Liver (tissue), 9 donors: ENCODE measurements around the gene ATOH1. TPM values are rescaled to one million over a fixed set of nuclear protein-coding genes. Genes with fewer than 3 reads are reported as not detected.

Source experiments
- DNase-seq: peaks from one replicate; pipeline ENCODE4 v3.0.0-alpha.2; 2017; ENCODE audit warnings: low spot score
- H3K27ac ChIP-seq, 2 donors: one replicate each; pipeline ENCODE4 v1.7.0; 2013; ENCODE audit warnings: inconsistent platforms in 2 of 2, low read length in 2 of 2, control low read depth in 1 of 2, low read depth in 1 of 2, mild to moderate bottlenecking in 1 of 2
- H3K27me3 ChIP-seq, 4 donors: one replicate each; pipeline versions ENCODE4 v1.6.1 to v1.7.0; 2013; ENCODE audit warnings: low read length in 3 of 4, inconsistent platforms in 1 of 4, mild to moderate bottlenecking in 1 of 4, moderate library complexity in 1 of 4; ENCODE audit not compliant: control insufficient read depth in 4 of 4, insufficient read depth in 4 of 4
- H3K36me3 ChIP-seq, 4 donors: one replicate each; pipeline versions ENCODE4 v1.6.1 to v1.7.0; 2013; ENCODE audit warnings: low read length in 3 of 4, mild to moderate bottlenecking in 3 of 4, low read depth in 1 of 4, moderate library complexity in 1 of 4; ENCODE audit not compliant: control insufficient read depth in 4 of 4, insufficient read depth in 3 of 4
- H3K4me1 ChIP-seq, 4 donors: one replicate each; pipeline versions ENCODE4 v1.6.1 to v1.7.0; 2013; ENCODE audit warnings: low read length in 3 of 4, mild to moderate bottlenecking in 3 of 4, moderate library complexity in 1 of 4; ENCODE audit not compliant: control insufficient read depth in 4 of 4, insufficient read depth in 4 of 4
- H3K4me3 ChIP-seq, 3 donors: one replicate each; pipeline versions ENCODE4 v1.6.1 to v1.7.0; 2013; ENCODE audit warnings: low read length in 3 of 3, control low read depth in 1 of 3, low read depth in 1 of 3, mild to moderate bottlenecking in 1 of 3
- H3K9ac ChIP-seq, 2 donors: one replicate each; pipeline ENCODE4 v1.7.0; 2013; ENCODE audit warnings: low read length in 2 of 2, mild to moderate bottlenecking in 2 of 2, moderate library complexity in 2 of 2, control low read depth in 1 of 2, low read depth in 1 of 2
- H3K9me3 ChIP-seq, 4 donors: one replicate each; pipeline versions ENCODE4 v1.6.1 to v1.7.0; 2013; ENCODE audit warnings: low read length in 3 of 4; ENCODE audit not compliant: control insufficient read depth in 4 of 4
- EGR1 ChIP-seq, 2 donors: IDR thresholded peaks; 2 replicates each; pipeline ENCODE4 v1.6.1; 2016 to 2018; ENCODE audit warnings: antibody characterized with exemption in 2 of 2, low read depth in 2 of 2
- FOXA2 ChIP-seq: IDR thresholded peaks from 2 replicates; pipeline ENCODE4 v1.6.1; 2016; ENCODE audit warnings: antibody characterized with exemption
- GABPA ChIP-seq, 2 donors: IDR thresholded peaks in 1 of 2; conservative IDR thresholded peaks in 1 of 2; 2 replicates each; pipeline ENCODE4 v1.6.1; 2016; ENCODE audit warnings: antibody characterized with exemption in 2 of 2, mild to moderate bottlenecking in 1 of 2, moderate library complexity in 1 of 2
- HNF4G ChIP-seq: IDR thresholded peaks from 2 replicates; pipeline ENCODE4 v1.6.1; 2016; ENCODE audit warnings: antibody characterized with exemption
- MAX ChIP-seq: IDR thresholded peaks from 2 replicates; pipeline ENCODE4 v1.6.1; 2016; ENCODE audit warnings: antibody characterized with exemption
- NR2F2 ChIP-seq: IDR thresholded peaks from 2 replicates; pipeline ENCODE4 v1.6.1; 2016; ENCODE audit warnings: antibody characterized with exemption
- SP1 ChIP-seq: IDR thresholded peaks from 2 replicates; pipeline ENCODE4 v1.6.1; 2018; ENCODE audit warnings: antibody characterized with exemption, mild to moderate bottlenecking
- TAF1 ChIP-seq: conservative IDR thresholded peaks from 2 replicates; pipeline ENCODE4 v1.6.1; 2016; ENCODE audit warnings: antibody characterized with exemption, mild to moderate bottlenecking
- YY1 ChIP-seq: IDR thresholded peaks from 2 replicates; pipeline ENCODE4 v1.6.1; 2016; ENCODE audit warnings: antibody characterized with exemption, mild to moderate bottlenecking
- WGBS: extraction: QIAGEN DNeasy Blood & Tissue Kit; methylation state at CpG from one replicate; pipeline ENCODE4 v1.1.7; 2013; 5-methylcytosine and 5-hydroxymethylcytosine counted together
- polyA plus RNA-seq, 2 donors: library from polyadenylated mRNA; stranded (reverse) in 1 of 2; unstranded in 1 of 2; fragments of 200-250 nt in 1 of 2; fragments of >200 nt in 1 of 2; fragmentation: Nextera tagmentation in 1 of 2; extraction: Ambion mirVana in 1 of 2; gene quantifications; one replicate each; pipeline versions ENCODE4 v1.2.1 to v1.2.3, GENCODE V29; 2013 to 2015
- total RNA-seq, 2 donors: library from RNA; depleted of rRNA; stranded (reverse); fragments of >200 nt; gene quantifications; one replicate each; pipeline ENCODE4 v1.2.3, GENCODE V29; 2014
- TF ChIP-seq, protein P1 (sequence below): IDR thresholded peaks from 2 replicates; pipeline ENCODE4 v1.6.1; 2016; ENCODE audit warnings: antibody characterized with exemption, mild to moderate bottlenecking
- TF ChIP-seq, protein P2 (sequence below): fragments of 150-350 bp; IDR thresholded peaks from 2 replicates; pipeline ENCODE4 v1.5.1; 2017; ENCODE audit warnings: improper control_type of control experiment, low read depth, low read length; ENCODE audit not compliant: missing input control
- TF ChIP-seq, protein P3 (sequence below): IDR thresholded peaks from 2 replicates; pipeline ENCODE4 v1.6.1; 2016; ENCODE audit warnings: antibody characterized with exemption
- donor health status: healthy.
- donor health status: healthy.
- donor health status: healthy.
- donor health status: healthy.
- donor health status: healthy.

ATOH1 gene
- total and polyA plus RNA-seq, 4 donors, result not detected

DNA sequence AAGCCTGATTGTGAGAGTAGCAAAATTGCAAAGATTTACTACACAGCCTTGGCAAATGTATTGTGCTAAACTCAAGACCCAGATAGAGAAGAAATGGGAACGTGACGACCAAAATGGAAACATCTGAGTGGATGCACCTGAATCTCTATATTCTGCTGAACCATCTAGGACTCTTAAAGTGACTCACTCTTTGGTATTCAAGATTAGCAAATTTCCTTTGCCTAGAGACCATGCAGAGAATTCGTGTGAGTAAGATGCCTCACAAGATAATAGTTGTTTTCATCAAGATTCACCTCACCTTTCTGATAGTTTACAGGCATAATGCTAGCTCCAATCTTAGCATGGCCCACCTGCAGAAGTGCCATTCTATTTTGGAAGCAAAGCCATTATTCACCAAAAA, 14.4 kb upstream of the ATOH1 start:
- Histone ChIP-seq H3K9me3 (no peaks in the 10 kb centered on the region), H3K27me3 (peaks cover 0 to 8% (median 0%) of the 10 kb centered on the region in 4 donors), H3K27ac (no peak overlapping the region), H3K4me3 (no peak overlapping the region), H3K4me1 (no peaks in the 10 kb centered on the region), H3K9ac (no peak overlapping the region), H3K36me3 (no peaks in the 10 kb centered on the region)
- TF ChIP-seq EGR1 (IDR thresholded peaks at IDR 0.05; ENCODE audit: low read depth in 2 of 2), result no peak
- no peak for TF ChIP-seq GABPA (IDR thresholded peaks at IDR 0.05 in 1 of 2, conservative IDR thresholded peaks at IDR 0.05 in 1 of 2)
- TF ChIP-seq FOXA2, result no peak
- no peak for TF ChIP-seq HNF4G
- TF ChIP-seq TAF1, result no peak
- no peak for TF ChIP-seq NR2F2
- no peak for TF ChIP-seq SP1
- 73% methylated on average over 3 of the region's 3 CpGs for WGBS
- no peak for DNase-seq

DNA sequence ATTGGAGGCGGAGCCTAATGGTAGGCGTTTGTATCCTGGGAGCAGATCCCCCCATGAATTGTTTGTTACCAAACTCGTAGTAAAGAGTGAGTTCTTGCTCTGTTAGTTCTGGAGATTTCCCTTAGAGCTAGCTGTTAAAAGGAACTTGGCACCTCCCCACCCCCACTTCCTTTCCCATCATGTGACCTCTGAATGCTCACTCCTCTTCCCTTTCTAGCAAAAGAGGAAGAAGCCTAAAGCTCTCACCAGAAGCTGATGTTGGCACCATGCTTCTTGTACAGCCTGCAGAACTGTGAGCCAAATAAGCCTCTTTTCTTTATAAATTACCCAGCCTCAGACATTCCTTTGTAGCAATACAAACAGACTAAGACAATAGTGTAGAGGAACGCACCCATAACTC, 13.8 kb upstream of the ATOH1 start:
- no peaks in the 10 kb centered on the region for H3K4me1 ChIP-seq
- H3K27me3 ChIP-seq, result peaks cover 0 to 8% (median 0%) of the 10 kb centered on the region in 4 donors
- TF ChIP-seq YY1, result no peak
- TF ChIP-seq, protein P1, sequence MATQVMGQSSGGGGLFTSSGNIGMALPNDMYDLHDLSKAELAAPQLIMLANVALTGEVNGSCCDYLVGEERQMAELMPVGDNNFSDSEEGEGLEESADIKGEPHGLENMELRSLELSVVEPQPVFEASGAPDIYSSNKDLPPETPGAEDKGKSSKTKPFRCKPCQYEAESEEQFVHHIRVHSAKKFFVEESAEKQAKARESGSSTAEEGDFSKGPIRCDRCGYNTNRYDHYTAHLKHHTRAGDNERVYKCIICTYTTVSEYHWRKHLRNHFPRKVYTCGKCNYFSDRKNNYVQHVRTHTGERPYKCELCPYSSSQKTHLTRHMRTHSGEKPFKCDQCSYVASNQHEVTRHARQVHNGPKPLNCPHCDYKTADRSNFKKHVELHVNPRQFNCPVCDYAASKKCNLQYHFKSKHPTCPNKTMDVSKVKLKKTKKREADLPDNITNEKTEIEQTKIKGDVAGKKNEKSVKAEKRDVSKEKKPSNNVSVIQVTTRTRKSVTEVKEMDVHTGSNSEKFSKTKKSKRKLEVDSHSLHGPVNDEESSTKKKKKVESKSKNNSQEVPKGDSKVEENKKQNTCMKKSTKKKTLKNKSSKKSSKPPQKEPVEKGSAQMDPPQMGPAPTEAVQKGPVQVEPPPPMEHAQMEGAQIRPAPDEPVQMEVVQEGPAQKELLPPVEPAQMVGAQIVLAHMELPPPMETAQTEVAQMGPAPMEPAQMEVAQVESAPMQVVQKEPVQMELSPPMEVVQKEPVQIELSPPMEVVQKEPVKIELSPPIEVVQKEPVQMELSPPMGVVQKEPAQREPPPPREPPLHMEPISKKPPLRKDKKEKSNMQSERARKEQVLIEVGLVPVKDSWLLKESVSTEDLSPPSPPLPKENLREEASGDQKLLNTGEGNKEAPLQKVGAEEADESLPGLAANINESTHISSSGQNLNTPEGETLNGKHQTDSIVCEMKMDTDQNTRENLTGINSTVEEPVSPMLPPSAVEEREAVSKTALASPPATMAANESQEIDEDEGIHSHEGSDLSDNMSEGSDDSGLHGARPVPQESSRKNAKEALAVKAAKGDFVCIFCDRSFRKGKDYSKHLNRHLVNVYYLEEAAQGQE, result no peak
- no peak for TF ChIP-seq TAF1
- TF ChIP-seq MAX, result no peak
- TF ChIP-seq, protein P2, sequence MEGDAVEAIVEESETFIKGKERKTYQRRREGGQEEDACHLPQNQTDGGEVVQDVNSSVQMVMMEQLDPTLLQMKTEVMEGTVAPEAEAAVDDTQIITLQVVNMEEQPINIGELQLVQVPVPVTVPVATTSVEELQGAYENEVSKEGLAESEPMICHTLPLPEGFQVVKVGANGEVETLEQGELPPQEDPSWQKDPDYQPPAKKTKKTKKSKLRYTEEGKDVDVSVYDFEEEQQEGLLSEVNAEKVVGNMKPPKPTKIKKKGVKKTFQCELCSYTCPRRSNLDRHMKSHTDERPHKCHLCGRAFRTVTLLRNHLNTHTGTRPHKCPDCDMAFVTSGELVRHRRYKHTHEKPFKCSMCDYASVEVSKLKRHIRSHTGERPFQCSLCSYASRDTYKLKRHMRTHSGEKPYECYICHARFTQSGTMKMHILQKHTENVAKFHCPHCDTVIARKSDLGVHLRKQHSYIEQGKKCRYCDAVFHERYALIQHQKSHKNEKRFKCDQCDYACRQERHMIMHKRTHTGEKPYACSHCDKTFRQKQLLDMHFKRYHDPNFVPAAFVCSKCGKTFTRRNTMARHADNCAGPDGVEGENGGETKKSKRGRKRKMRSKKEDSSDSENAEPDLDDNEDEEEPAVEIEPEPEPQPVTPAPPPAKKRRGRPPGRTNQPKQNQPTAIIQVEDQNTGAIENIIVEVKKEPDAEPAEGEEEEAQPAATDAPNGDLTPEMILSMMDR, result no peak
- no peak for TF ChIP-seq FOXA2
- TF ChIP-seq, protein P3, sequence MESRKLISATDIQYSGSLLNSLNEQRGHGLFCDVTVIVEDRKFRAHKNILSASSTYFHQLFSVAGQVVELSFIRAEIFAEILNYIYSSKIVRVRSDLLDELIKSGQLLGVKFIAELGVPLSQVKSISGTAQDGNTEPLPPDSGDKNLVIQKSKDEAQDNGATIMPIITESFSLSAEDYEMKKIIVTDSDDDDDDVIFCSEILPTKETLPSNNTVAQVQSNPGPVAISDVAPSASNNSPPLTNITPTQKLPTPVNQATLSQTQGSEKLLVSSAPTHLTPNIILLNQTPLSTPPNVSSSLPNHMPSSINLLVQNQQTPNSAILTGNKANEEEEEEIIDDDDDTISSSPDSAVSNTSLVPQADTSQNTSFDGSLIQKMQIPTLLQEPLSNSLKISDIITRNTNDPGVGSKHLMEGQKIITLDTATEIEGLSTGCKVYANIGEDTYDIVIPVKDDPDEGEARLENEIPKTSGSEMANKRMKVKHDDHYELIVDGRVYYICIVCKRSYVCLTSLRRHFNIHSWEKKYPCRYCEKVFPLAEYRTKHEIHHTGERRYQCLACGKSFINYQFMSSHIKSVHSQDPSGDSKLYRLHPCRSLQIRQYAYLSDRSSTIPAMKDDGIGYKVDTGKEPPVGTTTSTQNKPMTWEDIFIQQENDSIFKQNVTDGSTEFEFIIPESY, result no peak
- TF ChIP-seq HNF4G, result no peak
- H3K9me3 ChIP-seq, result no peaks in the 10 kb centered on the region
- no peak overlapping the region for H3K4me3 ChIP-seq
- H3K36me3 ChIP-seq, result no peaks in the 10 kb centered on the region
- no peak for DNase-seq
- 57% methylated on average over 4 of the region's 4 CpGs for WGBS
- no peak overlapping the region for H3K27ac ChIP-seq
- H3K9ac ChIP-seq, result no peak overlapping the region
